NCI-H2029 treated with DMSO at 0.1 percent for 48 hours (cell line): Measurements from ENCODE around the gene MNX1.

Experiments used
- DNase-seq: peaks from one replicate; lab custom pipeline; 2025; lab: John Stamatoyannopoulos, UW

MNX1 gene

GRCh38 chr7:157032644-157033482 lies 22.4 kb upstream of the MNX1 start:
- DNase-seq, result no peak

GRCh38 chr7:157032128-157032527 lies 21.7 kb upstream of the MNX1 start:
- DNase-seq, result no peak

GRCh38 chr7:157028199-157028903 lies 17.9 kb upstream of the MNX1 start:
- DNase-seq, result no peak

- no peak for DNase-seq
Observed at GRCh38 chr7:157027568-157028198, 17.2 kb upstream of the MNX1 start.

GRCh38 chr7:157024716-157025115 lies 14.3 kb upstream of the MNX1 start:
- no peak for DNase-seq

- DNase-seq, result no peak
Observed at GRCh38 chr7:157023589-157023905, 13.1 kb upstream of the MNX1 start.

- DNase-seq, result no peak
Observed at GRCh38 chr7:157022681-157023588, 12.5 kb upstream of the MNX1 start.

GRCh38 chr7:157021871-157022680 lies 11.6 kb upstream of the MNX1 start:
- no peak for DNase-seq

GRCh38 chr7:157021071-157021870 lies 10.8 kb upstream of the MNX1 start:
- DNase-seq, result no peak

- no peak for DNase-seq
Observed at GRCh38 chr7:157020514-157021070, 10.1 kb upstream of the MNX1 start.

GRCh38 chr7:157019718-157020451 lies 9.4 kb upstream of the MNX1 start:
- no peak for DNase-seq

- no peak for DNase-seq
Observed at GRCh38 chr7:157018997-157019608, 8.6 kb upstream of the MNX1 start.

GRCh38 chr7:157018328-157018996 lies 8.0 kb upstream of the MNX1 start:
- DNase-seq, result no peak

GRCh38 chr7:157017603-157018327 lies 7.3 kb upstream of the MNX1 start:
- no peak for DNase-seq

GRCh38 chr7:157017149-157017548 lies 6.7 kb upstream of the MNX1 start:
- DNase-seq, result no peak

GRCh38 chr7:157016352-157017041 lies 6.0 kb upstream of the MNX1 start:
- DNase-seq, result no peak

GRCh38 chr7:157016024-157016351 lies 5.5 kb upstream of the MNX1 start:
- no peak for DNase-seq
